GM23338 (cell line): Measurements from ENCODE around the gene PPM1L. TPM values are rescaled to one million over a fixed set of nuclear protein-coding genes. Genes with fewer than 3 reads are reported as not detected.

Experiments used
- ATAC-seq: fragments of 200-7000 bp; cut with Tn5 transposase; 3 replicates; pipeline ENCODE4 v1.9.1; 2020
- DNase-seq: peaks from one replicate; pipeline ENCODE4 v3.0.0-alpha.2; 2015; ENCODE audit warnings: low spot score
- H2AFZ ChIP-seq: fragments of 200-600 bp; sonication (generic); 2 replicates; pipeline ENCODE4 v1.8.0; 2016; ENCODE audit warnings: antibody characterized with exemption, mild to moderate bottlenecking, moderate library complexity
- H3F3A ChIP-seq: fragments of 200-600 bp; sonication (generic); replicated peaks from 2 replicates; pipeline ENCODE4 v1.8.0; 2017; ENCODE audit warnings: antibody characterized with exemption, mixed run types, low read depth
- H3K27ac ChIP-seq: fragments of 200-600 bp; sonication (generic); 2 replicates; pipeline ENCODE4 v1.6.1; 2016; ENCODE audit warnings: low read depth
- H3K27me3 ChIP-seq: fragments of 200-600 bp; sonication (generic); 2 replicates; pipeline ENCODE4 v1.8.0; 2016; ENCODE audit warnings: mild to moderate bottlenecking, mixed run types, moderate library complexity; ENCODE audit not compliant: insufficient read depth
- H3K36me3 ChIP-seq: fragments of 200-600 bp; sonication (generic); 2 replicates; pipeline ENCODE4 v1.8.0; 2016; ENCODE audit warnings: mild to moderate bottlenecking; ENCODE audit not compliant: insufficient read depth
- H3K4me1 ChIP-seq: fragments of 200-600 bp; sonication (generic); 2 replicates; pipeline ENCODE4 v1.8.0; 2016; ENCODE audit warnings: mild to moderate bottlenecking, moderate library complexity; ENCODE audit not compliant: insufficient read depth
- H3K4me2 ChIP-seq: fragments of 200-600 bp; sonication (generic); 2 replicates; pipeline ENCODE4 v1.7.1; 2017; ENCODE audit warnings: mixed run types
- H3K4me3 ChIP-seq: fragments of 200-600 bp; sonication (generic); 2 replicates; pipeline ENCODE4 v1.6.1; 2016; ENCODE audit warnings: mixed run types
- H3K79me2 ChIP-seq: fragments of 200-600 bp; sonication (generic); replicated peaks from 2 replicates; pipeline ENCODE4 v1.8.0; 2017; ENCODE audit warnings: mild to moderate bottlenecking; ENCODE audit not compliant: insufficient read depth
- H3K9me2 ChIP-seq: fragments of 200-600 bp; sonication (generic); 2 replicates; pipeline ENCODE4 v1.8.0; 2017; ENCODE audit not compliant: insufficient read depth
- H4K20me1 ChIP-seq: fragments of 200-600 bp; sonication (generic); replicated peaks from 2 replicates; pipeline ENCODE4 v1.8.0; 2017; ENCODE audit warnings: mild to moderate bottlenecking; ENCODE audit not compliant: insufficient read depth
- H3K27ac Mint-ChIP-seq: 2 replicates; pipeline ENCODE4 v1.8.0; 2020; ENCODE audit warnings: inconsistent platforms, mild to moderate bottlenecking, moderate library complexity, mixed read lengths
- H3K27me3 Mint-ChIP-seq: 3 replicates; pipeline ENCODE4 v1.8.0; 2022; ENCODE audit warnings: low read depth, mild to moderate bottlenecking, moderate library complexity, mixed read lengths, inconsistent platforms; ENCODE audit not compliant: insufficient read depth, poor library complexity
- H3K36me3 Mint-ChIP-seq: 3 replicates; pipeline ENCODE4 v1.8.0; 2021; ENCODE audit warnings: low read depth, mild to moderate bottlenecking, inconsistent platforms, moderate library complexity, mixed read lengths
- H3K4me1 Mint-ChIP-seq: 3 replicates; pipeline ENCODE4 v1.8.0; 2020; ENCODE audit warnings: mild to moderate bottlenecking, inconsistent platforms, mixed read lengths
- H3K4me3 Mint-ChIP-seq: 3 replicates; pipeline ENCODE4 v1.8.0; 2021; ENCODE audit warnings: moderate library complexity, mild to moderate bottlenecking, inconsistent platforms, mixed read lengths
- H3K9me3 Mint-ChIP-seq: 3 replicates; pipeline ENCODE4 v1.8.0; 2020; ENCODE audit warnings: moderate library complexity, mild to moderate bottlenecking, inconsistent platforms, mixed read lengths
- ZNF114 ChIP-seq: fragments of 250-450 bp; sonication (Bioruptor Pico); IDR thresholded peaks from 2 replicates; pipeline ENCODE4 v1.5.0; 2020; ENCODE audit warnings: mild to moderate bottlenecking, moderate library complexity
- ZNF462 ChIP-seq: fragments of 250-450 bp; sonication (Bioruptor Pico); IDR thresholded peaks from 2 replicates; pipeline ENCODE4 v1.5.0; 2020; ENCODE audit warnings: mild to moderate bottlenecking, moderate library complexity
- polyA plus RNA-seq: library from polyadenylated mRNA; unstranded; fragments of >200 nt; fragmentation: Nextera tagmentation; extraction: Ambion mirVana; gene quantifications from 2 replicates; pipeline ENCODE4 v1.2.1, GENCODE V29; 2016
- total RNA-seq: library from RNA; depleted of rRNA; stranded (reverse); fragments of >200 nt; shearing (Covaris generic); gene quantifications from 2 replicates; pipeline ENCODE4 v1.2.3, GENCODE V29; 2014
- TF ChIP-seq, protein P1 (sequence below): IDR thresholded peaks from one replicate; pipeline ENCODE4 v1.6.1; 2018; ENCODE audit warnings: antibody characterized with exemption; ENCODE audit not compliant: unreplicated experiment

PPM1L gene
- total and polyA plus RNA-seq, 2 experiments from 2014 or later = 3.9 to 26.4 TPM

DNA sequence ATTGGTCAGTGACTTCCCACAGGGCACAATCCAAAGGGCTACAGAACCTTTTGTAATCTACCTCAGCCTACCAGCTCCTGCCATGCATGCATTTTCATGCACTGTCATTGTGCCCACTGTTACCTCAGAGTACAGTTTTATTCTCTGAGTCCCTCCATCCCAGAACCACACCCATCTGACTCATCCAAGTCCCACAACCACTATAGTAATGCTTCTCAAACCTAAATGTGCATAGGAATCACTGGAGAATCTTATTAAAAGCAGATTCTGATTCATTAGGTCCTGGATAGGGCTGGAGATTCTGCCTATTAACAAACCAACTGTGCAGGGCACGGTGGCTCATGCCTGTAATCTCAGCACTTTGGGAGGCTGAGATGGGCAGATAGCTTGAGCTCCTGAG is 352.8 kb downstream of the PPM1L start (continued):
- TF ChIP-seq, protein P1, sequence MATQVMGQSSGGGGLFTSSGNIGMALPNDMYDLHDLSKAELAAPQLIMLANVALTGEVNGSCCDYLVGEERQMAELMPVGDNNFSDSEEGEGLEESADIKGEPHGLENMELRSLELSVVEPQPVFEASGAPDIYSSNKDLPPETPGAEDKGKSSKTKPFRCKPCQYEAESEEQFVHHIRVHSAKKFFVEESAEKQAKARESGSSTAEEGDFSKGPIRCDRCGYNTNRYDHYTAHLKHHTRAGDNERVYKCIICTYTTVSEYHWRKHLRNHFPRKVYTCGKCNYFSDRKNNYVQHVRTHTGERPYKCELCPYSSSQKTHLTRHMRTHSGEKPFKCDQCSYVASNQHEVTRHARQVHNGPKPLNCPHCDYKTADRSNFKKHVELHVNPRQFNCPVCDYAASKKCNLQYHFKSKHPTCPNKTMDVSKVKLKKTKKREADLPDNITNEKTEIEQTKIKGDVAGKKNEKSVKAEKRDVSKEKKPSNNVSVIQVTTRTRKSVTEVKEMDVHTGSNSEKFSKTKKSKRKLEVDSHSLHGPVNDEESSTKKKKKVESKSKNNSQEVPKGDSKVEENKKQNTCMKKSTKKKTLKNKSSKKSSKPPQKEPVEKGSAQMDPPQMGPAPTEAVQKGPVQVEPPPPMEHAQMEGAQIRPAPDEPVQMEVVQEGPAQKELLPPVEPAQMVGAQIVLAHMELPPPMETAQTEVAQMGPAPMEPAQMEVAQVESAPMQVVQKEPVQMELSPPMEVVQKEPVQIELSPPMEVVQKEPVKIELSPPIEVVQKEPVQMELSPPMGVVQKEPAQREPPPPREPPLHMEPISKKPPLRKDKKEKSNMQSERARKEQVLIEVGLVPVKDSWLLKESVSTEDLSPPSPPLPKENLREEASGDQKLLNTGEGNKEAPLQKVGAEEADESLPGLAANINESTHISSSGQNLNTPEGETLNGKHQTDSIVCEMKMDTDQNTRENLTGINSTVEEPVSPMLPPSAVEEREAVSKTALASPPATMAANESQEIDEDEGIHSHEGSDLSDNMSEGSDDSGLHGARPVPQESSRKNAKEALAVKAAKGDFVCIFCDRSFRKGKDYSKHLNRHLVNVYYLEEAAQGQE = no peak

GRCh38 chr3:161117646-161118045 is 361.6 kb downstream of the PPM1L start:
- no peaks in the 10 kb centered on the region for H3K27me3 ChIP-seq
- H3K4me3 ChIP-seq = no peak overlapping the region
- H2AFZ ChIP-seq = no peak overlapping the region
- no peak overlapping the region for H3K4me2 ChIP-seq
- no peaks in the 10 kb centered on the region for H3F3A ChIP-seq
- TF ChIP-seq ZNF114 (CRISPR knock-in tag) (no peak), ZNF462 (no peak)
- ATAC-seq = no peak
- Mint-ChIP-seq H3K4me3 (no peak overlapping the region), H3K4me1 (no peaks in the 10 kb centered on the region), H3K9me3 (peaks cover 83% of the 10 kb centered on the region), H3K27me3 (peaks cover 3% of the 10 kb centered on the region), H3K27ac (no peak overlapping the region), H3K36me3 (peaks cover 45% of the 10 kb centered on the region)
- no peaks in the 10 kb centered on the region for H3K9me2 ChIP-seq
- no peaks in the 10 kb centered on the region for H4K20me1 ChIP-seq
- DNase-seq = no peak
- H3K4me1 ChIP-seq = no peaks in the 10 kb centered on the region
- H3K79me2 ChIP-seq = no peaks in the 10 kb centered on the region
- no peaks in the 10 kb centered on the region; the same call in 1 of the 2 replicates for H3K36me3 ChIP-seq
- H3K27ac ChIP-seq = no peak overlapping the region
